Stimulated activated CD8-positive, alpha-beta memory T cell treated with anti-CD3 and anti-CD28 coated beads, Interleukin-15, amount 100 ng/mL, for 4 hours (primary cell): ENCODE measurements around the gene MBP.
"Not testable (repeated sequence)": the region's sequence is repeated elsewhere in the genome, so short reads cannot be mapped to it uniquely, and the experiment has no call there.

ENCODE experiments used
- DNase-seq, 2 donors: peaks; one replicate each; pipeline ENCODE4 v3.0.0-alpha.2; 2020; ENCODE audit warnings: low read depth in 2 of 2

Gene MBP

DNA sequence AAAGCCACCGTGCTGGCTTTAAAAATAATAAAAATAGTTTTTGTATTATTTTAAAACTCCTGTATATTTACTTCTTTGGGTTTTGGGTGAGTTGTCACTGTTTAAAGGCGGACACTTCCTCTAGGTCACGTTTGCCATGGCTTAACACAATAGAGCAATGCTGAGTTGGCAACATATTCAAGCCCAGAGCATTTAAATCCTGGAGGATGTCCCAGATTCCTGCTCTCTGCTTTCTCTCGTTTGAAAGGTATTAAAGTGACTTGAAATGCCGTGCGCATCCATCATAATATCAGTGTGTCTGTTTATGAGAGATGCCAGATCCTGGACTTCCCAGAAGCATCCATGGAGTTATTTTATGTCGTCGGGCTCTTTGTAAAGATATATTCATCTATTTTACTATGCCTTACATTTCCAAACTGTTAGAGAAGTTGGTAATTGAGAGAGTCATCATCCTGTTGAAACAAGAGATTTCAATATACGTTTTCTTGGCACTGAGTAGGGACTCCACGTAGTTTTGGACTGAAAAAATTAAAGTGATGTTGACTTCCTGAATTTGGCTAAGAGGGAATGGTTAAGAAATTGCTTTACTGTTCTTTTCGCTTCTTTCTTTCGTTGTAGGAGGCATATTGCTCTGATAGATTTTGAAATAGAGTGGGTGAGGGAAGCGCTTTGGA lies 159.6 kb downstream of the MBP start:
- DNase-seq: no peak

DNA sequence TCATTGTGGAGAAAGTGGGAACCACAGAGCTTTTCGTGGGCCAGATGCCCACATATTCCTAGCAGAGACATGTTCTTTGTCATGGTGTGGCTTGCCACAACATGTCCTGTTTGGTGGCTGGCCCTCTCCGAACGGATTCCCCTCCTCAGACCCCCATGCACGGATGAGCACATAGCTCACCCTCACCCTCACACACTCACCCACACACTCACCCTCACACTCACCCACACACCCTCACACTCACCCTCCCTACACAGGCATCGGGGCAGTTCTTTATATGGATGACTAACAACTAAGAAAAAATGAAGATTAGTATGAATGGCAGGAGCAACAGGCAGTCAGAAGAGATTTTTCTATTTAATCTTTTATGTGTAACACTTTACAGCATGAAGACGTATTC lies 160.3 kb downstream of the MBP start:
- no peak for DNase-seq

GRCh38 chr18:76970770-76971559 lies 161.6 kb downstream of the MBP start:
- DNase-seq: no peak

GRCh38 chr18:76967721-76968472 lies 164.7 kb downstream of the MBP start:
- no peak for DNase-seq

DNA sequence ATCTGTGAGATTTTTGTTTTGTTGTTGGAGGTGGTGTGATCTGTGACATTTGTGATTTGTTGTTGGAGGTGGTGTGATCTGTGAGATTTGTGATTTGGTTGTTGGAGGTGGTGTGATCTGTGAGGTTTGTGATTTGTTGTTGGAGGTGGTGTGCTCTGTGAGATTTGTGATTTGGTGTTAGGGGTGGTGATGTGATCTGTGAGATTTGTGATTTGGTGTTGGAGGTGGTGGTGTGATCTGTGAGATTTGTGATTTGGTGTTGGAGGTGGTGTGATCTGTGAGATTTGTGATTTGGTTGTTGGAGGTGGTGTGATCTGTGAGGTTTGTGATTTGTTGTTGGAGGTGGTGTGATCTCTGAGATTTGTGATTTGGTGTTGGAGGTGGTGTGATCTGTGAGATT lies 165.3 kb downstream of the MBP start:
- DNase-seq: not testable (repeated sequence)

- DNase-seq: not testable (repeated sequence)
These were observed 166.9 kb downstream of the MBP start for GRCh38 chr18:76965555-76966151.

GRCh38 chr18:76963936-76964335 lies 168.6 kb downstream of the MBP start:
- DNase-seq: no peak

- no peak for DNase-seq
These were observed 169.7 kb downstream of the MBP start for GRCh38 chr18:76962851-76963250.

GRCh38 chr18:76960528-76961035 lies 172.0 kb downstream of the MBP start:
- DNase-seq: no peak

- no peak for DNase-seq
These were observed 173.0 kb downstream of the MBP start for GRCh38 chr18:76959605-76960004.

GRCh38 chr18:76958692-76959341 lies 173.8 kb downstream of the MBP start:
- no peak for DNase-seq

GRCh38 chr18:76957384-76958355 lies 174.9 kb downstream of the MBP start:
- no peak for DNase-seq

DNA sequence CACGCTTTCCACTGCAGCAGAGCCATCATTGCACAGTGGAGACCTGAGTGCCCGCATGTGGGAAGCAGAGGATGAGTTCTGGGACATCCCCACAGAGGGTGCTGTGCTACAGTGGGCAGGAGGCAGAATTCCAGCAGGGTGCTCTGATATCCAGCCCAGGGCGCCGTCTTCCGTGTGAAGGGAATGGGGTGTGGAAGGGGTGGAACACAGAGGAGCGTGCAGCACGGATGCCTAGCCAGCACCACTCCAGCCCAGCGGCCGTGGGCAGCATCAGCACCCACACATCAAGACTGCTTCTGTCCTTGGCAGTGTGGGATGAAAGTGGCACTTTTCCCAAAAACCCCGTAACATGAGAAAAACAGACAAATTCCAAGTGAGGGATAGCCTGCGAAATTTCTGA lies 175.9 kb downstream of the MBP start:
- DNase-seq: no peak

DNA sequence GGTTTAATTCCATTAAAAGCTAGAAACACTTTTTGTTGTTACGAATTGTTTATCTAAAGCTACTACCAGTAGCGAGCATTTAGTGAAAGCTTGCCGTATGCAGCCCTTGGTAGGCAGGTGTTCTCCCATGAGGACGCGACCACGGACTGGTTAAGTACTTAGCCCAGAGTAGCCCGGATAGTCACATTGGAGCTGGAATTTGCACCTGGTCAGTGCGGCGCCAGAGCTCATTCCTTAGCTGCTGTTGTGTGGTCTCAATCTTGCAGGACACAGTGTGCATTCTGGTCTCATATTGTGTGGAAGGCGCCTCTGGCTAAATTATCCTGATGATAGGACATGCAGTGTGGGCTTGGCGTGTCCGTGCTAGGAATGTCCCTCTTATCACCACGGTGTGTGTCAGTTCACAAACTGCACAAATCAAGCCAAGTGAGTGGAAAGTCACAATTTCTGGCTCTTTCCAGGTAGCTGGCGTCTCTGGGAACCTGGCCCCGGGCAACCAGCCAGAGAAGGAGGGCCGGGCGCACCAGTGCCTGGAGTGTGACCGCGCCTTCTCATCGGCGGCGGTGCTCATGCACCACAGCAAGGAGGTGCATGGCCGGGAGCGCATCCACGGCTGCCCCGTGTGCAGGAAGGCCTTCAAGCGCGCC lies 176.9 kb downstream of the MBP start:
- DNase-seq: no peak

- DNase-seq: no peak
These were observed 178.9 kb downstream of the MBP start for GRCh38 chr18:76953583-76954233.

DNA sequence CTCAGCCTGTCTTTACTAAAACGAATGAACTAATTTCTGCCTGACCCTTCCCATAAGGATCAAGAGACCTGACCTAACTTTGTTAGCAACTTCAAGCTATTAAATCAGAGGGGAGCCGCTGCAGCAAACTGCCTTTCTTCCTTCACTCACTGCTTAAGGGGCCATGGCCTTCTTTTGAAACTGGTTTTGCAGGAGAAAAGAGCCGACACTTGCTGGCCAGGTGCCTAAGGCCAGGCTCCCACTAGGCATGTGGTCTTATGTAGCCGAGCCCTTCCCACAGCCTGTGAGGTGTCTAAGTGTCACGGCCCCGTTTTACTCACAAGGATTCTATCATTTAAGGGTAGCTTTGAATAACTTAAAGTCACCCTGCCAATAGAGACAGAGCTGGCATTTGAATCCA lies 179.4 kb downstream of the MBP start:
- DNase-seq: no peak

DNA sequence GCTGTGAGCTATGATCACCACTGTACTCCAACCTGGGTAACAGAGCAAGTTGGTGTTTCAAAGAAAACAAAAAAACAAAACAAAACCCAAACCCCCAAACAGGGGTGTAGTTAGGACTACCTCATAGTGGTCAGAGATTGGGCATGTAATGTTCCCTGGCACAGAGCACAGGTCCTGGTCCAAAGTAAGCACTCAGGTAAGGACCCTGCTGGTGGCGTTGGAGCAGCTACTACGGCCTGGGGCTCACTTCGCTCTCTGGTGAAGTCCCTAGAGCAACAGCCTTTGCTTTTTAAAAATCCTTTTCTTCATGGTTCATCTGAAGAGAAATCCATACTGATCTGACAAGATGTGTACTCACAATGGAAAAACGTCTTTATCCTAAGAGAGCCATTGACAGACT lies 179.8 kb downstream of the MBP start:
- DNase-seq: no peak

DNA sequence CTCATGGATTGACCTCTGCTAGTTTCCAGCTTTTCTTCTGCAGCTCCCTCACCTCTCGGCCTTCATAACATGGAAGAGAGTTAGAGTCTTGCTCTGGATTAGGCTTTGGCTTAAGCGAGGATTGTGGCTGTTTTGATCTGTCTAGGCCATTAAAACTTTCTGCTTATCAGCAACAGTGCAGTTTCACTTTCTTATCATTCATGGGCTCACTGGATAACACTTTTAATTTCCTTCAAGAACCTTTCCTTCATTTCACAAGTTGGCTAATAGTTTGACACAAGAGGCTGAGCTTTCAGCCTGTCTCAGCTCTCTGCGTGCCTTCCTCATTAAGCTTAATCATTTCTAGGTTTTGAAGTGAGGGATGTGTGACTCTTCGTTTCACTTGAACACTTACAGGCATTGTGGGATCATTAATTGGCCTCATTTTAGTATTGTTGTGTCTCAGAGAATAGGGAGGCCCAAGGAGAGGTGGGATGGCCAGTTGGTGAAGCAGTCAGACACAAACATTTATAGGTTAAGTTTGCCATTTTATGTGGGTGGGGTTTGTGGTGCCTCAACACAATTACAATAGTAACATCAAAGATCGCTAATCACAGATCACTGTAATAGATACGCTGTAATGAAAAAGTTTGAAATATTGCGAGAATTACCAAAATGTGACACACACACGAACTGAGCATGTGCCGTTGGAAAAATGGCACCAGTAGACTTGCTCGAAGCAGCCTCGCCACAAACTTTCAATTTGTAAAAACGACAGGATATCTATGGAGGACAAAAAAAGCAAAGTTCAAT lies 180.9 kb downstream of the MBP start:
- DNase-seq: no peak

DNA sequence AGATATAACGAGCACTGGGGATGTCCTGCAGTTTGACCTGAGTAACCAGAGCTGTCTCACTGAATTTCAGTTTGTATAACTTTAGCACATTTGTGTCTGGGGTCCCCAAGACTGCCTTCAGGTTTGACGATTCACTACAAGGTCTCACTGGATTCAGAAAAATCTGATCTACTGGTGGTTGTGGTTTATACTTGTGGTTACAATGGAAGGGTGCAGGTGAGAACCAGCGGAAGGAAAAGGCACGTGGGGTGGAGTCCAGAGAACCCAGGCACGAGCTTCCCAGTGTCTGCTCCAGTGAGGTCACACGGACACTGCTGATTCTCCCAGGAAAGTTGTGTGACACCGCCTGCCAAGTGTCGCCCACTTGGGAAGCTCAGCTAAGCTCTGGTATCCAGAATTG lies 184.2 kb downstream of the MBP start:
- no peak for DNase-seq
